ENCODE data around the gene DAPP1.
A peak's percentile ranks its signal among the peaks of the same experiment; 100 is the strongest.

The DAPP1 gene

DNA sequence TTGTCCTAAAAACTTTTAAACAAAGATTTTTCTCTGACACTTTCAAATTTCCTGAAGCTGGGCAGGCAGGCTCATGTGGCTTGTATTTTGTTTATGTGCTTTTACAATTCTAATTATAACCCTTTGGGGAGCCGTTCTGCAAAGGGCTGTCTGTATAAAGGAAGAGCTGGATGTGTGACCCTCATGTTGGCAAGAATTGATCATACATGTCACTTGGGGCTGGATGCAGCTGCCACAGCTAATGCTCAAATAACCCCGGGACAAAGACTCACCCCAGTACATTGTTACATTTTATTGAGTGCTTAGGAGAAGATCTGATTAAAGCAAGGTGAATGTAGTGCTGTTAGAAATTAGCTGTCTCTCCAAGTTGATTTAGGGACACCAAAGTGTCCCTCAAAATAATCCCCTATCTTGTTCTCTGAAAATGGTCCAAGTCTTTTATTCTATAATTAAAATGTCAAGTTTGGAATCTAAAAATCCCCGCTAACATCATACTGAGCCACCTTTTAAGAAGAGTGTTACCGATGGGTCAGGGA lies 13.0 kb upstream of the DAPP1 start:
- H3K27ac ChIP-seq, result no peak overlapping the region
- TF ChIP-seq, protein P1, sequence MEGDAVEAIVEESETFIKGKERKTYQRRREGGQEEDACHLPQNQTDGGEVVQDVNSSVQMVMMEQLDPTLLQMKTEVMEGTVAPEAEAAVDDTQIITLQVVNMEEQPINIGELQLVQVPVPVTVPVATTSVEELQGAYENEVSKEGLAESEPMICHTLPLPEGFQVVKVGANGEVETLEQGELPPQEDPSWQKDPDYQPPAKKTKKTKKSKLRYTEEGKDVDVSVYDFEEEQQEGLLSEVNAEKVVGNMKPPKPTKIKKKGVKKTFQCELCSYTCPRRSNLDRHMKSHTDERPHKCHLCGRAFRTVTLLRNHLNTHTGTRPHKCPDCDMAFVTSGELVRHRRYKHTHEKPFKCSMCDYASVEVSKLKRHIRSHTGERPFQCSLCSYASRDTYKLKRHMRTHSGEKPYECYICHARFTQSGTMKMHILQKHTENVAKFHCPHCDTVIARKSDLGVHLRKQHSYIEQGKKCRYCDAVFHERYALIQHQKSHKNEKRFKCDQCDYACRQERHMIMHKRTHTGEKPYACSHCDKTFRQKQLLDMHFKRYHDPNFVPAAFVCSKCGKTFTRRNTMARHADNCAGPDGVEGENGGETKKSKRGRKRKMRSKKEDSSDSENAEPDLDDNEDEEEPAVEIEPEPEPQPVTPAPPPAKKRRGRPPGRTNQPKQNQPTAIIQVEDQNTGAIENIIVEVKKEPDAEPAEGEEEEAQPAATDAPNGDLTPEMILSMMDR (conservative IDR thresholded peaks at IDR 0.05), result no peak

DNA sequence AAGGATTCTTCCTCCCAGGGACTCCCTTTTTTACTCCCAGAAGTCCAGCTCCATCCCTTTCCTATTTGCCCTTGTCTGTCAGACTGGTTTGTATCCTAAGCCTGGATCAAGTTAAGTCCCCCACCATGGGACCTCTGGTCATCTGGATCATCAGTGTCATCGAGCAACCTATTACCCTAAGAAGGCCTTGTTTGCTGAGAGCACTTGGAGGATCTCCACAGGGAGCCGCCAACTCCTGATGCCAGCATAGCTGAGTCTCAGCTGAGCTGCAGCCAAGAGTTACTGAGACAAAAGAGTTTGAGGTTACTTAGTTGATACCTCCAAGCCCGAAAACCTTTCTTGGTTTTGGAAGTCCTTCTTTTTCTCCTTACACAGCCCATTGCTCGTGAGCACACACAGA lies 10.1 kb upstream of the DAPP1 start:
- TF ChIP-seq, protein P1 (conservative IDR thresholded peaks at IDR 0.05), result no peak
- no peak overlapping the region for H3K27ac ChIP-seq

DNA sequence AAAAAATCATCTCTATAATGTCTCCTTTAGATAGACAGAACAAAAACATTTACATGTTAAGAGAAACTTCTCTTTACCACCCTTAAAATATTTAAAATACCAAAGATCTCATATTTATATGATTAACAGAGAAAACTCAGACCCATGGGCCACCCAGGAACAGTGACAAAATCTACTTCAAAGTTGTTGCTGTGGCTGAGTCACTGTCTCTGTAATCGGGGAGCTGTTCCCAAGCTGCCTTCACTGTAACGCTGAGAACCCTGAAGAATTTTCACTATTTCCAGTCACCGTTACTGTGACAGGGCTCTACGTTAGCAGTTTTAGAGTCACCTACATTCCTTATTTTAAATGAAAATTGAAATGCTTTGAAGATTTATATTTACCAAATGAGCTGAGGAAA lies 9.0 kb upstream of the DAPP1 start:
- TF ChIP-seq, protein P1 (conservative IDR thresholded peaks at IDR 0.05), result no peak
- no peak overlapping the region for H3K27ac ChIP-seq

DNA sequence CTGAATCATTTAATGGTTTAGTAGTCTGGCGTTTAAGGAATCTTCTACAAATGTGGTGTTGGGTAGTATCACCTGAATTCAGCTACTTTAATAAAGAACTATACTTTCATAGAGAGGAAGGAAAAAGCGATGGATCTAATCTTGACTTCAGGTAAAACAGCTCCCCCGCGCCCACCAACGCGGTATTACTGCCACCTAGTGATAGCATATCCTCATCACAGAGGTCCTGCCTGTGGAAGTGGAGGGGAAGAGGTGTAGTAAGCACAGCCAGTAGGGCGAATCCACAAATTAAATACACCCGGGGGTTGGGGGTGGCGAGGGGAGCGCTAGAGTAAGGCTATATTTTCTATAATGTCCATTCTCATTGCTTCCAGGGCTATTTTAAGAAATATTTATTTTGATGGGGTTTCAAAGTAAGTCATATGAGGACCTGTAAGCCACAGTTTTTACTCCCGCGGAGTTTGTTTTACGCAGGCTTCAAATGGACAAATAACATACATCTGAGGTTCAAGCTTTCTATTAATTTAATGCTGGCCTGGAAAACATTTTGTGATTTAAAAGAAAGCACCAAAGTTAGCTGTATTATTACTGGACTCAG lies 8.3 kb upstream of the DAPP1 start:
- TF ChIP-seq, protein P1 (conservative IDR thresholded peaks at IDR 0.05), result peak; percentile 89

DNA sequence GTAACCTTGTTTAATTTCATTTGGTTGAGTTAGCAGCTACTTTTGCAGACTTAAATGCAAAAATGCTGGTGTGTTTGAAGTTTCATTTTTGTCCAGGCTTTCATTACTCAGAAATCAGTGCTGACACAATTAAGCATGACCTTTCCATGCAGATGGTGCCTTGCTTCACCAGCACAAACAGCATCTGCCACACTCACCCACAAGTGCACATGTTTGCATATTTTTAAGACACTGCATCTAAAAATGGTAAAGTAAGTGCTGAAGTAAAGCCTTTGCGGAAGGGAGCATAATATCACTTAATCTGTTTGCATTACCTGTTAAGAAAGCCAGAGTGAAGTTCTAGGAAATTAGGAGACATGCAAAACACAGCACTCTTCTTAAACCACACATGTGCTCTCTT lies 7.3 kb upstream of the DAPP1 start:
- no peak overlapping the region for H3K27ac ChIP-seq
- TF ChIP-seq, protein P1 (conservative IDR thresholded peaks at IDR 0.05), result no peak

More for the DNA sequence above, 8.3 kb upstream of the DAPP1 start:
- no peak overlapping the region for H3K27ac ChIP-seq

DNA sequence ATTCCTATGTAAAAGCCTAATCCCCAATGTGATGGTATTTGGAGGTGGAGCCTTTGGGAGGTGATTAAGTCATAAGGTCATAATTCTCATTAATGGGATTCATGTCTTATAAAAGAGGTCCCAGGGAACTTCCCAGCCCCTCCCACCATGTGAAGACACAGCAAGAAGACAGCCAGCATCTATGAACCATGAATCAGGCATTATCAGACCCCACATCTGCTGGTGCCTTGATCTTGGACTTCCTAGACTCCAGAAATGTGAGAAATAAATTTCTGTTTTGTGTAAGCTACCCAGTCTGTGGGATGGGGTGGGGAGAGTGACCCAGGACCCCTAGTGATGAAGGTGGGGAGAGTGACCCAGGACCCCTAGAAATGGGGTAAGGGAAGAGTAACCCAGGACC lies 6.1 kb upstream of the DAPP1 start:
- TF ChIP-seq, protein P1 (conservative IDR thresholded peaks at IDR 0.05), result no peak
- H3K27ac ChIP-seq, result no peak overlapping the region

DNA sequence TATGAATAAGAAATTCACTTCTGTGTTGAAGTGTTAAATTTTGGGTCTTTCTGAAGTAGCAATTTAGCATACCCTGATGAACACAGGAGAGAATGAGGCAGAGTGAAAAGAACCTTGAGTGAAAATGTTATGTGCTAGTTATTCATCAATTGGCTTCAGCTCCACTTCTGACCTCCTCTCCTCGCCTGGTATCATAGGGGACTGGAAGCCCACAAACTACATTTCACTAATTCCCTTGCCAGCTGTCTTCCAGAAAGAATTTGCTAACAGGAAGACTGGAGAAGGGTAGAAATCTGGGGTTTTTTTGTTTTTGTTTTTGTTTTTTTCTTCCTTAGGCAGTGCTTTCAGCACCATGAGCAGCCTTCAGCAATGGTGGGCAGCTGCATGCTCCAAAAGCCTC lies 5.5 kb upstream of the DAPP1 start:
- TF ChIP-seq, protein P1 (conservative IDR thresholded peaks at IDR 0.05), result no peak
- no peak overlapping the region for H3K27ac ChIP-seq

Measured in VCaP (cell line).